ENCODE measurements around the gene BEGAIN. TPM values are rescaled to one million over a fixed set of nuclear protein-coding genes. Genes with fewer than 3 reads are reported as not detected.

BEGAIN gene
- total and polyA plus RNA-seq, 12 donors, result 0.20 to 4.3 (median 0.83) TPM

DNA sequence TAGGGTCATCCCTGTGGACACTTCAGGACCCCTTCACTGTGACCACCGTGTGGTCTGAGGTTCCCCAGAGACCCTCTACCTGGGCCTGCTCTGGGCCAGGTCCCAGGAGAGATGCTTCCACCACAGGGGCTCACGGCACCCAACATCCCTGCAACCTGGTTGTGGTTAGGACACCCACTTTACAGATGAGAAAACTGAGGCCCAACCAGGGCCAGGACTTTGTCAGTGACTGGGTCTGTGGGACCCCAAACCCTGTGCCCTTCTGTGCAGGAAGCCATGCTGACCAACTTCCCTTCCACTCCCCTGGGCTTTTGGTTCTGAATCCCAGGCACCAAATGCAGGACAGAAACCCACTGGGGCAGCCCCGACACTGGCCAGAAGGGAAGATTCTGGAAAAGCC lies 21.6 kb downstream of the BEGAIN start:
- peaks cover 0 to 67% (median 61%) of the 10 kb centered on the region in 7 donors for H3K27me3 ChIP-seq

DNA sequence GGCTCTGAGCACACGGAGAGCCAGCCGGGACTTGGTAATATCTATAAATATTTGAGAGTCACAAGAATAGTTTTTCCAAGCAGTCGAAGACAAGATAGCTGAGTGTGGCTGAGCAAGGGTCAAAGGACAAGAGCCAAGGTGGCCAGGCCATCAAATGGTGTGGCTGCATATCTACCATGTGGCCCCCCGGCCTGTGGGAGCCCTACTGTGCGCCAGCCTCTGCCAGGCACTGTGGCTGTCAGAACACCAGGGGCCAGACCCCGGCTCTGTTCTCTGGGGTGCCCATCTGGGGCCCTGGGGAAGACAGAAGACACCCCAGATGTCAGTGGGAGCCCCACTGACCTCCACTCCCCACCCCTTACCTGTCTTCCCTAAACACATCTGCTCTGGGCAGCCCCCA lies 22.7 kb downstream of the BEGAIN start:
- H3K9me3 ChIP-seq, result no peaks in the 10 kb centered on the region
- H3K36me3 ChIP-seq, result no peaks in the 10 kb centered on the region
- H3K4me1 ChIP-seq, result peaks cover 0 to 21% (median 15%) of the 10 kb centered on the region in 9 donors
- TF ChIP-seq, protein P1, sequence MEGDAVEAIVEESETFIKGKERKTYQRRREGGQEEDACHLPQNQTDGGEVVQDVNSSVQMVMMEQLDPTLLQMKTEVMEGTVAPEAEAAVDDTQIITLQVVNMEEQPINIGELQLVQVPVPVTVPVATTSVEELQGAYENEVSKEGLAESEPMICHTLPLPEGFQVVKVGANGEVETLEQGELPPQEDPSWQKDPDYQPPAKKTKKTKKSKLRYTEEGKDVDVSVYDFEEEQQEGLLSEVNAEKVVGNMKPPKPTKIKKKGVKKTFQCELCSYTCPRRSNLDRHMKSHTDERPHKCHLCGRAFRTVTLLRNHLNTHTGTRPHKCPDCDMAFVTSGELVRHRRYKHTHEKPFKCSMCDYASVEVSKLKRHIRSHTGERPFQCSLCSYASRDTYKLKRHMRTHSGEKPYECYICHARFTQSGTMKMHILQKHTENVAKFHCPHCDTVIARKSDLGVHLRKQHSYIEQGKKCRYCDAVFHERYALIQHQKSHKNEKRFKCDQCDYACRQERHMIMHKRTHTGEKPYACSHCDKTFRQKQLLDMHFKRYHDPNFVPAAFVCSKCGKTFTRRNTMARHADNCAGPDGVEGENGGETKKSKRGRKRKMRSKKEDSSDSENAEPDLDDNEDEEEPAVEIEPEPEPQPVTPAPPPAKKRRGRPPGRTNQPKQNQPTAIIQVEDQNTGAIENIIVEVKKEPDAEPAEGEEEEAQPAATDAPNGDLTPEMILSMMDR (IDR thresholded peaks at IDR 0.05), result no peak
- H3K27me3 ChIP-seq, result peaks cover 0 to 62% (median 49%) of the 10 kb centered on the region in 7 donors
- intact Hi-C loops (cut with DNase I), result no loop called here
- H3K4me3 ChIP-seq, result no peak overlapping the region
- H3K27ac ChIP-seq, result no peak overlapping the region
- DNase-seq (no peak), ATAC-seq (no peak)
- WGBS, 2 donors, result 39 to 51% methylated on average over 6 of the region's 6 CpGs

More for the DNA sequence above, 21.6 kb downstream of the BEGAIN start:
- Histone ChIP-seq H3K36me3 (no peaks in the 10 kb centered on the region), H3K4me3 (no peak overlapping the region), H3K4me1 (peaks cover 0 to 22% (median 15%) of the 10 kb centered on the region in 9 donors), H3K27ac (no peak overlapping the region), H3K9me3 (no peaks in the 10 kb centered on the region)
- intact Hi-C loops (cut with DNase I), result no loop called here
- TF ChIP-seq, protein P1 (IDR thresholded peaks at IDR 0.05), result no peak
- no peak for ATAC-seq
- DNase-seq, result no peak
- 86 to 87% methylated on average over 3 of the region's 3 CpGs for WGBS, 2 donors

DNA sequence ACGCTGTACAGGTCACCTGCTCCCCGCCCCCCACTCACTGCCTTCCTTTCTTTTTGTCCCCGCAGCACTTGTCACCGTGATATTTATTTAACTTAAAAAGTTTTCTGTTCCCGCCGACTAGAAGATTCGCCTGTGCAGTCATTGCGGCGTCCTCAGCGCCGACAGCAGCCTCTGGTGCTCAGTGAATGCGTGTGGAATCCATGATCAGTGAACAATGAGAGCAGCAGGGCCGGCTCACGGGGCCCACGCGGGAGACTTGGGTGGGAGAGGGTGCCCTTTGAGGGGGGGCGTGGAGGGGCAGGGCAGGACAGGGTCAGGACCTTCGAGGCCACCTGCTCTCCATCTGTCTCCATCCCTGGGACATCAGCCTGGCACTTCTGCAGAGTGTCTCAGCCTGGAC lies 24.5 kb downstream of the BEGAIN start:
- TF ChIP-seq, protein P1 (IDR thresholded peaks at IDR 0.05), result no peak
- no peak for DNase-seq
- H3K4me1 ChIP-seq, result peaks cover 0 to 11% (median 7%) of the 10 kb centered on the region in 9 donors
- no peak overlapping the region for H3K4me3 ChIP-seq
- ATAC-seq, result no peak
- no peaks in the 10 kb centered on the region for H3K9me3 ChIP-seq
- no peak overlapping the region for H3K27ac ChIP-seq
- WGBS, 2 donors, result 76 to 85% methylated on average over 18 of the region's 18 CpGs
- intact Hi-C loops (cut with DNase I), result no loop called here
- peaks cover 0 to 49% (median 32%) of the 10 kb centered on the region in 7 donors for H3K27me3 ChIP-seq
- H3K36me3 ChIP-seq, result no peaks in the 10 kb centered on the region

DNA sequence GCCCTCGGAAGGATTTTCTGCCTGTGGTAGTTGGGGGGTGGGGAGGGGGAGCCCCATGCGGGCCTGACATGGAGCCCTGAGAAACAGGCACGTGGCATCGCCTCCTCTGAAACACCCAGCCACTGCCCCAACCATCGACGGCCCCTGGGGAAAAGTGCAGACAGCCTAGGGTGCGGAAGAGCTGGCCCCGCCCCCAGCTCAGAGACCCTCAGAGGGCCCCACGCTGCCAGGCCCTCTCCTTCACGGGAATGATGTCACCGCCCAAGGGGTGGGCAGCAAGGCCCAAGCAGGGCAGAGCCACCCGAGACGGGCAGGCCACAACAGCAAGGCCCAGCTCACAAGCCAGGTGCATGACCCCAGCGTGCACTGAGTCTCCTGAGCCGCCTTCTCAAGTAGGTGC lies 26.2 kb downstream of the BEGAIN start:
- Histone ChIP-seq H3K27me3 (peaks cover 0 to 32% (median 16%) of the 10 kb centered on the region in 7 donors), H3K36me3 (no peaks in the 10 kb centered on the region), H3K4me1 (peaks cover 0 to 4% (median 0%) of the 10 kb centered on the region in 9 donors), H3K9me3 (no peaks in the 10 kb centered on the region), H3K4me3 (no peak overlapping the region), H3K27ac (no peak overlapping the region)
- WGBS, 2 donors, result 71 to 76% methylated on average over 15 of the region's 15 CpGs
- DNase-seq (no peak), ATAC-seq (no peak)
- intact Hi-C loops (cut with DNase I), result no loop called here
- TF ChIP-seq, protein P1 (IDR thresholded peaks at IDR 0.05), result no peak
